ENCODE data around the gene PAX9. TPM values are rescaled to one million over a fixed set of nuclear protein-coding genes. Genes with fewer than 3 reads are reported as not detected.

PAX9 gene
- total and polyA plus RNA-seq, 2 of the 13 experiments (the other 11 are each of a cell fraction or from before 2014, with no cell fraction given), result 0.03 TPM; not detected in 1

DNA sequence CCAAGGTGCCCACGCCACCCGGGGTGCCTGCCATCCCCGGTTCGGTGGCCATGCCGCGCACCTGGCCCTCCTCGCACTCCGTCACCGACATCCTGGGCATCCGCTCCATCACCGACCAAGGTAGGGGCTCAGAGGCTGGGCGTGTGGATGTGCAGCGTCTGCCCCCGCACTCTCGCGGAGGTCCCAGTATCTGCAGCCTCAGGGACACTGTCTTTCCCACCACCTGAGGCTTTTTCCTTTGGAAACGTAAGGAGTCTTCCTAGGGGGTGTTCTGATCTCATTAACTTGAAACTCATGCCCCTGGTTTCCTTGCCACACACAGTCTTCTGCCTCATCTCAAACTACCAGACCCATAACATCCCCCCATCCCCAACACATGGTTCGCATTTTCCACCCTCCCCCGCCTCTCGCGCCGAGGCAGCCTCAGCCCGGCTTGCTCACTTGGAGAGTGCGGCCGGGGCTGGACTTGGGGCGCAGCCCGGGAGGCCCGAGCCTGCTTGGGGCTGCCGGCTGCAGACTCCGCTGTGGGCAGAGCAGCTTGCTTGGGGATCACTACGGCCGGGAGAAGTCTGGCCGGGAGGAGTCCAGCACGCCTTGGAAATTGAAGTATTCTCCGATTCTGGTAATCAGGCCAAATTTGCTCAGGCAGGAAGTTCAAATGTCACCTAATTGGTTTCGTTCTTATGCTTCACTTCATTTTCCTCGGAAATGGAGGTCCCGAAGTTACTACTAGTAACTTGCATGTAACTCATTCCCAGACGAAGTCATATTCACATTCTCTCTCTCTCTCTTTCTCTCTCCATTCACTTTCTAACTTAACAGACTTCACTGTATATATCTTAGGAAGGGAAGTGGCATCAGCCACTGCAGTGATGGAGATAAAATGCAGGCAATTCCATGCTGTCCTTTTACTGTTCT, 2.0 kb downstream of the PAX9 start (continued):
- TF ChIP-seq, protein P1, sequence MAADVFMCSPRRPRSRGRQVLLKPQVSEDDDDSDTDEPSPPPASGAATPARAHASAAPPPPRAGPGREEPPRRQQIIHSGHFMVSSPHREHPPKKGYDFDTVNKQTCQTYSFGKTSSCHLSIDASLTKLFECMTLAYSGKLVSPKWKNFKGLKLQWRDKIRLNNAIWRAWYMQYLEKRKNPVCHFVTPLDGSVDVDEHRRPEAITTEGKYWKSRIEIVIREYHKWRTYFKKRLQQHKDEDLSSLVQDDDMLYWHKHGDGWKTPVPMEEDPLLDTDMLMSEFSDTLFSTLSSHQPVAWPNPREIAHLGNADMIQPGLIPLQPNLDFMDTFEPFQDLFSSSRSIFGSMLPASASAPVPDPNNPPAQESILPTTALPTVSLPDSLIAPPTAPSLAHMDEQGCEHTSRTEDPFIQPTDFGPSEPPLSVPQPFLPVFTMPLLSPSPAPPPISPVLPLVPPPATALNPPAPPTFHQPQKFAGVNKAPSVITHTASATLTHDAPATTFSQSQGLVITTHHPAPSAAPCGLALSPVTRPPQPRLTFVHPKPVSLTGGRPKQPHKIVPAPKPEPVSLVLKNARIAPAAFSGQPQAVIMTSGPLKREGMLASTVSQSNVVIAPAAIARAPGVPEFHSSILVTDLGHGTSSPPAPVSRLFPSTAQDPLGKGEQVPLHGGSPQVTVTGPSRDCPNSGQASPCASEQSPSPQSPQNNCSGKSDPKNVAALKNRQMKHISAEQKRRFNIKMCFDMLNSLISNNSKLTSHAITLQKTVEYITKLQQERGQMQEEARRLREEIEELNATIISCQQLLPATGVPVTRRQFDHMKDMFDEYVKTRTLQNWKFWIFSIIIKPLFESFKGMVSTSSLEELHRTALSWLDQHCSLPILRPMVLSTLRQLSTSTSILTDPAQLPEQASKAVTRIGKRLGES (CRISPR knock-in tag; IDR thresholded peaks at IDR 0.05; ENCODE audit: borderline replicate concordance), result no peak
- TF ChIP-seq ASH2L (IDR thresholded peaks at IDR 0.05; ENCODE audit: insufficient read length, low read depth, low read length) (no peak), SNAPC2 (CRISPR knock-in tag; IDR thresholded peaks at IDR 0.05) (0 out of 2 replicates have a peak, but pooled peaks have one; percentile 51), DPF2 (CRISPR knock-in tag; IDR thresholded peaks at IDR 0.05; ENCODE audit: borderline replicate concordance, low read depth) (no peak), RBFOX2 (IDR thresholded peaks at IDR 0.05; ENCODE audit: low read depth, low read length) (no peak), MIER2 (CRISPR knock-in tag; IDR thresholded peaks at IDR 0.05) (no peak), RNF2 (conservative IDR thresholded peaks at IDR 0.05; ENCODE audit: low read depth) (no peak), AGO1 (IDR thresholded peaks at IDR 0.05; ENCODE audit: low read depth, low read length, poor library complexity, severe bottlenecking) (peak; percentile 11), ZNF878 (CRISPR knock-in tag; IDR thresholded peaks at IDR 0.05) (no peak), ZC3H13 (CRISPR knock-in tag; IDR thresholded peaks at IDR 0.05) (no peak), ZNF431 (CRISPR knock-in tag; IDR thresholded peaks at IDR 0.05; ENCODE audit: borderline replicate concordance, low read depth) (no peak), ZNF20 (CRISPR knock-in tag; IDR thresholded peaks at IDR 0.05) (no peak)
- TF ChIP-seq, protein P2, sequence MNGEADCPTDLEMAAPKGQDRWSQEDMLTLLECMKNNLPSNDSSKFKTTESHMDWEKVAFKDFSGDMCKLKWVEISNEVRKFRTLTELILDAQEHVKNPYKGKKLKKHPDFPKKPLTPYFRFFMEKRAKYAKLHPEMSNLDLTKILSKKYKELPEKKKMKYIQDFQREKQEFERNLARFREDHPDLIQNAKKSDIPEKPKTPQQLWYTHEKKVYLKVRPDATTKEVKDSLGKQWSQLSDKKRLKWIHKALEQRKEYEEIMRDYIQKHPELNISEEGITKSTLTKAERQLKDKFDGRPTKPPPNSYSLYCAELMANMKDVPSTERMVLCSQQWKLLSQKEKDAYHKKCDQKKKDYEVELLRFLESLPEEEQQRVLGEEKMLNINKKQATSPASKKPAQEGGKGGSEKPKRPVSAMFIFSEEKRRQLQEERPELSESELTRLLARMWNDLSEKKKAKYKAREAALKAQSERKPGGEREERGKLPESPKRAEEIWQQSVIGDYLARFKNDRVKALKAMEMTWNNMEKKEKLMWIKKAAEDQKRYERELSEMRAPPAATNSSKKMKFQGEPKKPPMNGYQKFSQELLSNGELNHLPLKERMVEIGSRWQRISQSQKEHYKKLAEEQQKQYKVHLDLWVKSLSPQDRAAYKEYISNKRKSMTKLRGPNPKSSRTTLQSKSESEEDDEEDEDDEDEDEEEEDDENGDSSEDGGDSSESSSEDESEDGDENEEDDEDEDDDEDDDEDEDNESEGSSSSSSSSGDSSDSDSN (CRISPR knock-in tag; IDR thresholded peaks at IDR 0.05), result 0 out of 2 replicates have a peak, but pooled peaks have one; percentile 17
- TF ChIP-seq, protein P3, sequence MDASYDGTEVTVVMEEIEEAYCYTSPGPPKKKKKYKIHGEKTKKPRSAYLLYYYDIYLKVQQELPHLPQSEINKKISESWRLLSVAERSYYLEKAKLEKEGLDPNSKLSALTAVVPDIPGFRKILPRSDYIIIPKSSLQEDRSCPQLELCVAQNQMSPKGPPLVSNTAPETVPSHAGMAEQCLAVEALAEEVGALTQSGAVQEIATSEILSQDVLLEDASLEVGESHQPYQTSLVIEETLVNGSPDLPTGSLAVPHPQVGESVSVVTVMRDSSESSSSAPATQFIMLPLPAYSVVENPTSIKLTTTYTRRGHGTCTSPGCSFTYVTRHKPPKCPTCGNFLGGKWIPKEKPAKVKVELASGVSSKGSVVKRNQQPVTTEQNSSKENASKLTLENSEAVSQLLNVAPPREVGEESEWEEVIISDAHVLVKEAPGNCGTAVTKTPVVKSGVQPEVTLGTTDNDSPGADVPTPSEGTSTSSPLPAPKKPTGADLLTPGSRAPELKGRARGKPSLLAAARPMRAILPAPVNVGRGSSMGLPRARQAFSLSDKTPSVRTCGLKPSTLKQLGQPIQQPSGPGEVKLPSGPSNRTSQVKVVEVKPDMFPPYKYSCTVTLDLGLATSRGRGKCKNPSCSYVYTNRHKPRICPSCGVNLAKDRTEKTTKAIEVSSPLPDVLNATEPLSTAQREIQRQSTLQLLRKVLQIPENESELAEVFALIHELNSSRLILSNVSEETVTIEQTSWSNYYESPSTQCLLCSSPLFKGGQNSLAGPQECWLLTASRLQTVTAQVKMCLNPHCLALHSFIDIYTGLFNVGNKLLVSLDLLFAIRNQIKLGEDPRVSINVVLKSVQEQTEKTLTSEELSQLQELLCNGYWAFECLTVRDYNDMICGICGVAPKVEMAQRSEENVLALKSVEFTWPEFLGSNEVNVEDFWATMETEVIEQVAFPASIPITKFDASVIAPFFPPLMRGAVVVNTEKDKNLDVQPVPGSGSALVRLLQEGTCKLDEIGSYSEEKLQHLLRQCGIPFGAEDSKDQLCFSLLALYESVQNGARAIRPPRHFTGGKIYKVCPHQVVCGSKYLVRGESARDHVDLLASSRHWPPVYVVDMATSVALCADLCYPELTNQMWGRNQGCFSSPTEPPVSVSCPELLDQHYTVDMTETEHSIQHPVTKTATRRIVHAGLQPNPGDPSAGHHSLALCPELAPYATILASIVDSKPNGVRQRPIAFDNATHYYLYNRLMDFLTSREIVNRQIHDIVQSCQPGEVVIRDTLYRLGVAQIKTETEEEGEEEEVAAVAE (CRISPR knock-in tag; IDR thresholded peaks at IDR 0.05; ENCODE audit: borderline replicate concordance), result no peak

Data from HepG2 (cell line).